ENCODE measurements around the gene RASA2.

- TF ChIP-seq POLR2A (IDR thresholded peaks at IDR 0.05) (no peak), POLR2AphosphoS5 (IDR thresholded peaks at IDR 0.05) (no peak), EP300 (IDR thresholded peaks at IDR 0.05) (no peak)
- TF ChIP-seq, protein P1, sequence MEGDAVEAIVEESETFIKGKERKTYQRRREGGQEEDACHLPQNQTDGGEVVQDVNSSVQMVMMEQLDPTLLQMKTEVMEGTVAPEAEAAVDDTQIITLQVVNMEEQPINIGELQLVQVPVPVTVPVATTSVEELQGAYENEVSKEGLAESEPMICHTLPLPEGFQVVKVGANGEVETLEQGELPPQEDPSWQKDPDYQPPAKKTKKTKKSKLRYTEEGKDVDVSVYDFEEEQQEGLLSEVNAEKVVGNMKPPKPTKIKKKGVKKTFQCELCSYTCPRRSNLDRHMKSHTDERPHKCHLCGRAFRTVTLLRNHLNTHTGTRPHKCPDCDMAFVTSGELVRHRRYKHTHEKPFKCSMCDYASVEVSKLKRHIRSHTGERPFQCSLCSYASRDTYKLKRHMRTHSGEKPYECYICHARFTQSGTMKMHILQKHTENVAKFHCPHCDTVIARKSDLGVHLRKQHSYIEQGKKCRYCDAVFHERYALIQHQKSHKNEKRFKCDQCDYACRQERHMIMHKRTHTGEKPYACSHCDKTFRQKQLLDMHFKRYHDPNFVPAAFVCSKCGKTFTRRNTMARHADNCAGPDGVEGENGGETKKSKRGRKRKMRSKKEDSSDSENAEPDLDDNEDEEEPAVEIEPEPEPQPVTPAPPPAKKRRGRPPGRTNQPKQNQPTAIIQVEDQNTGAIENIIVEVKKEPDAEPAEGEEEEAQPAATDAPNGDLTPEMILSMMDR (IDR thresholded peaks at IDR 0.05), result no peak
Measured at GRCh38 chr3:141540531-141540930, 53.7 kb downstream of the RASA2 start.

Data from upper lobe of left lung (tissue), 4 donors.